Keratinocyte (primary cell): Measurements from ENCODE around the gene ABITRAM. TPM values are rescaled to one million over a fixed set of nuclear protein-coding genes. Genes with fewer than 3 reads are reported as not detected.

Source experiments
- DNase-seq: peaks from one replicate; pipeline ENCODE4 v3.0.0-alpha.2; 2011; ENCODE audit warnings: low read depth, missing footprints, low spot score
- FAIRE-seq: peaks from 2 replicates; lab custom pipeline; 2011; peaks lifted over from hg19 to GRCh38; lab: Jason Lieb, UNC
- H2AFZ ChIP-seq: 2 replicates; pipeline ENCODE4 v1.6.0; 2012; ENCODE audit warnings: low read length, control low read depth, inconsistent platforms; ENCODE audit not compliant: control insufficient read depth
- H3K27ac ChIP-seq: 2 replicates; pipeline ENCODE4 v1.5.1; 2011; ENCODE audit warnings: low read length; ENCODE audit not compliant: control insufficient read depth, insufficient read depth
- H3K27me3 ChIP-seq: 3 replicates; pipeline ENCODE4 v1.6.0; 2011; ENCODE audit warnings: low read length; ENCODE audit not compliant: control insufficient read depth, insufficient read depth; ENCODE audit errors: extremely low read depth
- H3K36me3 ChIP-seq, 2 experiments: 2 replicates in 1 of 2; 3 replicates in 1 of 2; pipeline ENCODE4 v1.5.1; 2011; ENCODE audit warnings: low read length in 2 of 2, mild to moderate bottlenecking in 1 of 2; ENCODE audit not compliant: control insufficient read depth in 2 of 2, insufficient read depth in 2 of 2; ENCODE audit errors: extremely low read depth in 1 of 2
- H3K4me1 ChIP-seq: 3 replicates; pipeline ENCODE4 v1.5.1; 2011; ENCODE audit warnings: low read length; ENCODE audit not compliant: control insufficient read depth, insufficient read depth; ENCODE audit errors: extremely low read depth
- H3K4me2 ChIP-seq: 3 replicates; pipeline ENCODE4 v1.6.0; 2011; ENCODE audit warnings: low read depth, low read length; ENCODE audit not compliant: control insufficient read depth, insufficient read depth; ENCODE audit errors: extremely low read depth
- H3K4me3 ChIP-seq, 3 experiments: fragments of 200-600 bp in 1 of 3; sonication (generic) in 1 of 3; 2 replicates in 2 of 3; 3 replicates in 1 of 3; pipeline ENCODE4 v1.5.1; 2011 to 2016; ENCODE audit warnings: low read length in 3 of 3, mild to moderate bottlenecking in 3 of 3, control low read depth in 2 of 3, inconsistent platforms in 1 of 3, low read depth in 1 of 3, mixed read lengths in 1 of 3, mixed run types in 1 of 3, moderate library complexity in 1 of 3; ENCODE audit not compliant: control insufficient read depth in 2 of 3, insufficient read depth in 2 of 3; ENCODE audit errors: extremely low read depth in 1 of 3
- H3K79me2 ChIP-seq: 2 replicates; pipeline ENCODE4 v1.6.0; 2012; ENCODE audit warnings: low read length; ENCODE audit not compliant: control insufficient read depth, insufficient read depth
- H3K9ac ChIP-seq: 3 replicates; pipeline ENCODE4 v1.6.0; 2011; ENCODE audit warnings: low read length; ENCODE audit not compliant: control insufficient read depth, insufficient read depth; ENCODE audit errors: extremely low read depth
- H3K9me1 ChIP-seq: 3 replicates; pipeline ENCODE4 v1.6.0; 2011; ENCODE audit warnings: low read length; ENCODE audit not compliant: control insufficient read depth, insufficient read depth; ENCODE audit errors: extremely low read depth
- H3K9me3 ChIP-seq: 2 replicates; pipeline ENCODE4 v1.5.1; 2012; ENCODE audit warnings: low read depth, low read length; ENCODE audit not compliant: control insufficient read depth
- H4K20me1 ChIP-seq: 3 replicates; pipeline ENCODE4 v1.6.0; 2011; ENCODE audit warnings: low read length; ENCODE audit not compliant: control insufficient read depth, insufficient read depth; ENCODE audit errors: extremely low read depth
- CTCF ChIP-seq, 3 experiments: IDR thresholded peaks in 1 of 3; conservative IDR thresholded peaks in 1 of 3; optimal IDR thresholded peaks in 1 of 3; 2 replicates in 2 of 3; 3 replicates in 1 of 3; pipeline versions ENCODE3 to v1.5.1; 2011; ENCODE audit warnings: low read length in 3 of 3, mild to moderate bottlenecking in 3 of 3, moderate library complexity in 2 of 3, control low read depth in 1 of 3, inconsistent platforms in 1 of 3; ENCODE audit not compliant: insufficient read depth in 2 of 3; ENCODE audit errors: extremely low read depth in 1 of 3
- EZH2 ChIP-seq: IDR thresholded peaks from one replicate; pipeline ENCODE4 v1.6.1; 2012; ENCODE audit warnings: inconsistent platforms, mild to moderate bottlenecking, low read length, moderate library complexity
- dilution Hi-C: fragments of 300-500 bp; cut with MboI; formaldehyde crosslinking; loops from one replicate; pipeline ENCODE4 v1.7.0; 2020; ENCODE audit warnings: low sequenced_read_pairs; ENCODE audit not compliant: extremely low pct_ligation_motif_present
- polyA plus RNA-seq, 5 experiments: library from polyadenylated mRNA; depleted of rRNA in 3 of 5; stranded (reverse) in 3 of 5; stranded (forward) in 1 of 5; unstranded in 1 of 5; fragments of >200 nt; gene quantifications; 1 replicate in 1 of 5; 2 replicates in 3 of 5; 3 replicates in 1 of 5; pipeline versions ENCODE4 v1.2.1 to v1.2.3, GENCODE V29; 2011 to 2012; ENCODE audit warnings: missing spikeins in 2 of 5, low read depth in 1 of 5, low replicate concordance in 1 of 5

ABITRAM gene
- polyA plus RNA-seq, 1 donor (not counting 4 experiments of a cell fraction or from before 2014, with no cell fraction given) = 30.5 TPM

- Histone ChIP-seq H3K9me3 (no peaks in the 10 kb centered on the region), H3K27me3 (no peaks in the 10 kb centered on the region), H3K4me2 (no peak overlapping the region), H3K79me2 (no peaks in the 10 kb centered on the region), H3K9me1 (no peaks in the 10 kb centered on the region), H3K36me3 (peaks cover 8 to 32% of the 10 kb centered on the region in 2 experiments), H3K4me1 (no peaks in the 10 kb centered on the region), H2AFZ (no peak overlapping the region), H3K27ac (no peak overlapping the region), H3K4me3 (no peak overlapping the region), H3K9ac (no peak overlapping the region), H4K20me1 (no peaks in the 10 kb centered on the region)
- FAIRE-seq (no peak), DNase-seq (no peak)
- TF ChIP-seq EZH2 = no peak
- TF ChIP-seq CTCF (optimal IDR thresholded peaks at IDR 0.05 in 1 of 3, IDR thresholded peaks at IDR 0.05 in 1 of 3, conservative IDR thresholded peaks at IDR 0.05 in 1 of 3; ENCODE audit: extremely low read depth in 1 of 3, insufficient read depth in 2 of 3, low read length in 3 of 3) = no peak
- dilution Hi-C loops = no loop called here
These were observed 44.0 kb downstream of the ABITRAM start for GRCh38 chr9:108978205-108978604.

- H3K27me3 ChIP-seq = no peaks in the 10 kb centered on the region
- H3K4me3 ChIP-seq = no peak overlapping the region
- no peak overlapping the region for H2AFZ ChIP-seq
- no peaks in the 10 kb centered on the region for H4K20me1 ChIP-seq
- no peak overlapping the region for H3K27ac ChIP-seq
- DNase-seq (no peak), FAIRE-seq (no peak)
- peaks cover 4% of the 10 kb centered on the region for H3K79me2 ChIP-seq
- TF ChIP-seq EZH2 (no peak), CTCF (optimal IDR thresholded peaks at IDR 0.05 in 1 of 3, IDR thresholded peaks at IDR 0.05 in 1 of 3, conservative IDR thresholded peaks at IDR 0.05 in 1 of 3; ENCODE audit: extremely low read depth in 1 of 3, insufficient read depth in 2 of 3, low read length in 3 of 3) (no peak)
- no peaks in the 10 kb centered on the region for H3K9me3 ChIP-seq
- H3K4me1 ChIP-seq = peaks cover 13% of the 10 kb centered on the region
- peaks cover 4 to 26% of the 10 kb centered on the region in 2 experiments for H3K36me3 ChIP-seq
- peaks cover 2% of the 10 kb centered on the region for H3K9me1 ChIP-seq
- no peak overlapping the region for H3K9ac ChIP-seq
- no peak overlapping the region for H3K4me2 ChIP-seq
- dilution Hi-C loops = no loop called here
These were observed 46.7 kb downstream of the ABITRAM start for GRCh38 chr9:108980893-108981292.
